Measurements from ENCODE around the gene KIF19. TPM values are rescaled to one million over a fixed set of nuclear protein-coding genes. Genes with fewer than 3 reads are reported as not detected.

Gene KIF19
- total RNA-seq, 4 donors from 2014 or later: 2.1 to 31.4 (median 8.6) TPM

GRCh38 chr17:74343526-74344284, 17.7 kb downstream of the KIF19 start:
- Histone ChIP-seq H3K4me1 (no peaks in the 10 kb centered on the region), H3K4me3 (no peak overlapping the region), H3K9me3 (no peaks in the 10 kb centered on the region), H3K27me3 (no peaks in the 10 kb centered on the region), H3K27ac (no peak overlapping the region), H3K36me3 (no peaks in the 10 kb centered on the region)
- TF ChIP-seq CTCF (IDR thresholded peaks at IDR 0.05) (no peak), POLR2A (IDR thresholded peaks at IDR 0.05) (no peak)
- DNase-seq: no peak

GRCh38 chr17:74344658-74345057, 18.6 kb downstream of the KIF19 start:
- H3K27me3 ChIP-seq: no peaks in the 10 kb centered on the region
- no peaks in the 10 kb centered on the region for H3K36me3 ChIP-seq
- H3K4me1 ChIP-seq: no peaks in the 10 kb centered on the region
- no peak for DNase-seq
- H3K27ac ChIP-seq: no peak overlapping the region
- H3K4me3 ChIP-seq: no peak overlapping the region
- no peak for TF ChIP-seq POLR2A (IDR thresholded peaks at IDR 0.05)
- no peak for TF ChIP-seq CTCF (IDR thresholded peaks at IDR 0.05)
- H3K9me3 ChIP-seq: no peaks in the 10 kb centered on the region

GRCh38 chr17:74345433-74346241, 19.6 kb downstream of the KIF19 start:
- no peak for DNase-seq
- Histone ChIP-seq H3K9me3 (no peaks in the 10 kb centered on the region), H3K4me1 (no peaks in the 10 kb centered on the region), H3K4me3 (no peak overlapping the region), H3K27me3 (no peaks in the 10 kb centered on the region), H3K27ac (no peak overlapping the region), H3K36me3 (no peaks in the 10 kb centered on the region)
- TF ChIP-seq CTCF (IDR thresholded peaks at IDR 0.05): no peak
- TF ChIP-seq POLR2A (IDR thresholded peaks at IDR 0.05): no peak

GRCh38 chr17:74347646-74348045, 21.6 kb downstream of the KIF19 start:
- H3K4me3 ChIP-seq: no peak overlapping the region
- DNase-seq: no peak
- no peak overlapping the region for H3K27ac ChIP-seq
- no peaks in the 10 kb centered on the region for H3K36me3 ChIP-seq
- no peak for TF ChIP-seq CTCF (IDR thresholded peaks at IDR 0.05)
- no peak for TF ChIP-seq POLR2A (IDR thresholded peaks at IDR 0.05)
- peaks cover 0 to 3% of the 10 kb centered on the region in 2 donors for H3K27me3 ChIP-seq
- H3K9me3 ChIP-seq: no peaks in the 10 kb centered on the region
- H3K4me1 ChIP-seq: no peaks in the 10 kb centered on the region

GRCh38 chr17:74349120-74349519, 23.1 kb downstream of the KIF19 start:
- TF ChIP-seq POLR2A (IDR thresholded peaks at IDR 0.05) (no peak), CTCF (IDR thresholded peaks at IDR 0.05) (no peak)
- DNase-seq: no peak
- Histone ChIP-seq H3K4me1 (no peaks in the 10 kb centered on the region), H3K27ac (no peak overlapping the region), H3K4me3 (no peak overlapping the region), H3K9me3 (no peaks in the 10 kb centered on the region), H3K27me3 (peaks cover 0 to 3% of the 10 kb centered on the region in 2 donors), H3K36me3 (no peaks in the 10 kb centered on the region)
